ENCODE results near the gene TCF4.
A peak's percentile ranks its signal among the peaks of the same experiment; 100 is the strongest.

The TCF4 gene

GRCh38 chr18:55541571-55541970, 46.4 kb downstream of the TCF4 start:
- no peak for DNase-seq

GRCh38 chr18:55539240-55539639, 48.8 kb downstream of the TCF4 start:
- no peak for DNase-seq

- DNase-seq: no peak
These were observed 53.0 kb downstream of the TCF4 start for GRCh38 chr18:55534996-55535395.

- DNase-seq: no peak
These were observed 53.4 kb downstream of the TCF4 start for GRCh38 chr18:55534547-55534946.

- DNase-seq: no peak
These were observed 57.8 kb downstream of the TCF4 start for GRCh38 chr18:55530166-55530565.

GRCh38 chr18:55529581-55529980, 58.4 kb downstream of the TCF4 start:
- DNase-seq: no peak

GRCh38 chr18:55525845-55526244, 62.1 kb downstream of the TCF4 start:
- no peak for DNase-seq

GRCh38 chr18:55524353-55525073, 63.5 kb downstream of the TCF4 start:
- no peak for DNase-seq

- no peak for DNase-seq
These were observed 65.0 kb downstream of the TCF4 start for GRCh38 chr18:55523001-55523400.

GRCh38 chr18:55522011-55522410, 66.0 kb downstream of the TCF4 start:
- peak; percentile 20 to 55 for DNase-seq

- DNase-seq: no peak
These were observed 70.9 kb downstream of the TCF4 start for GRCh38 chr18:55517055-55517454.

- DNase-seq: no peak
These were observed 71.9 kb downstream of the TCF4 start for GRCh38 chr18:55515941-55516710.

- DNase-seq: no peak
These were observed 72.8 kb downstream of the TCF4 start for GRCh38 chr18:55515214-55515613.

GRCh38 chr18:55513161-55513560, 74.8 kb downstream of the TCF4 start:
- peak in 1 of 2 donors; percentile 22 for DNase-seq

- DNase-seq: no peak
These were observed 76.7 kb downstream of the TCF4 start for GRCh38 chr18:55511277-55511676.

GRCh38 chr18:55510809-55511208, 77.2 kb downstream of the TCF4 start:
- DNase-seq: peak; percentile 21 to 38

GRCh38 chr18:55509631-55510324, 78.2 kb downstream of the TCF4 start:
- peak in 1 of 2 donors; percentile 18 for DNase-seq

- DNase-seq: no peak
These were observed 79.3 kb downstream of the TCF4 start for GRCh38 chr18:55508651-55509050.

- DNase-seq: no peak
These were observed 81.9 kb downstream of the TCF4 start for GRCh38 chr18:55506074-55506473.

GRCh38 chr18:55504808-55505207, 83.2 kb downstream of the TCF4 start:
- no peak for DNase-seq

- no peak for DNase-seq
These were observed 84.7 kb downstream of the TCF4 start for GRCh38 chr18:55503167-55503820.

GRCh38 chr18:55501982-55502710, 85.8 kb downstream of the TCF4 start:
- no peak for DNase-seq

GRCh38 chr18:55501579-55501978, 86.4 kb downstream of the TCF4 start:
- DNase-seq: no peak

Data from inflammatory macrophage treated with lipopolysaccharide for 1 hour (primary cell).